ENCODE measurements around the gene WASL.

WASL gene

DNA sequence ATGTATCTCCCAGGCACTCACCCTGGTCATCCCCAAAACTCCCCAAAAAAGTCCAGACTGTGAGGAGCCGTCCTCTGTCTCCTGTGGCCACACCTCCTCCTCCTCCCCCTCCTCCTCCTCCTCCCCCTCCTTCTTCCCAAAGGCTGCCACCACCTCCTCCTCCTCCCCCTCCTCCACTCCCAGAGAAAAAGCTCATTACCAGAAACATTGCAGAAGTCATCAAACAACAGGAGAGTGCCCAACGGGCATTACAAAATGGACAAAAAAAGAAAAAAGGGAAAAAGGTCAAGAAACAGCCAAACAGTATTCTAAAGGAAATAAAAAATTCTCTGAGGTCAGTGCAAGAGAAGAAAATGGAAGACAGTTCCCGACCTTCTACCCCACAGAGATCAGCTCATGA is 86.0 kb downstream of the WASL start:
- TF ChIP-seq TCF12 (IDR thresholded peaks at IDR 0.05; ENCODE audit: low read depth) (no peak), REST (IDR thresholded peaks at IDR 0.05; ENCODE audit: low read depth) (no peak), USF1 (IDR thresholded peaks at IDR 0.05) (no peak), TEAD4 (IDR thresholded peaks at IDR 0.05) (no peak), EGR1 (IDR thresholded peaks at IDR 0.05) (no peak), NFIC (IDR thresholded peaks at IDR 0.05) (no peak), ZBTB7A (IDR thresholded peaks at IDR 0.05; ENCODE audit: low read depth) (no peak), TAF1 (IDR thresholded peaks at IDR 0.05; ENCODE audit: low read depth) (no peak), EP300 (IDR thresholded peaks at IDR 0.05; ENCODE audit: borderline replicate concordance) (no peak), YY1 (IDR thresholded peaks at IDR 0.05; ENCODE audit: low read depth) (no peak), CEBPB (IDR thresholded peaks at IDR 0.05) (no peak), RAD21 (IDR thresholded peaks at IDR 0.05; ENCODE audit: low read depth) (no peak), FOXM1 (IDR thresholded peaks at IDR 0.05; ENCODE audit: borderline replicate concordance, low read depth) (no peak), CREB1 (IDR thresholded peaks at IDR 0.05; ENCODE audit: low read depth) (no peak)
- TF ChIP-seq, protein P1, sequence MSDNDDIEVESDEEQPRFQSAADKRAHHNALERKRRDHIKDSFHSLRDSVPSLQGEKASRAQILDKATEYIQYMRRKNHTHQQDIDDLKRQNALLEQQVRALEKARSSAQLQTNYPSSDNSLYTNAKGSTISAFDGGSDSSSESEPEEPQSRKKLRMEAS (IDR thresholded peaks at IDR 0.05) = no peak

DNA sequence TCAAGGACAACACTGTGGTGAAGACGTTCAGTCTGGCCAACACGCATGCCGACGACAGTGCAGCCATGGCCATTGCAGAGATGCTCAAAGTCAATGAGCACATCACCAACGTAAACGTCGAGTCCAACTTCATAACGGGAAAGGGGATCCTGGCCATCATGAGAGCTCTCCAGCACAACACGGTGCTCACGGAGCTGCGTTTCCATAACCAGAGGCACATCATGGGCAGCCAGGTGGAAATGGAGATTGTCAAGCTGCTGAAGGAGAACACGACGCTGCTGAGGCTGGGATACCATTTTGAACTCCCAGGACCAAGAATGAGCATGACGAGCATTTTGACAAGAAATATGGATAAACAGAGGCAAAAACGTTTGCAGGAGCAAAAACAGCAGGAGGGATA is 86.5 kb downstream of the WASL start:
- no peak for TF ChIP-seq EP300 (IDR thresholded peaks at IDR 0.05; ENCODE audit: borderline replicate concordance)
- no peak for TF ChIP-seq TCF12 (IDR thresholded peaks at IDR 0.05; ENCODE audit: low read depth)
- no peak for TF ChIP-seq FOXM1 (IDR thresholded peaks at IDR 0.05; ENCODE audit: borderline replicate concordance, low read depth)
- TF ChIP-seq, protein P1 (IDR thresholded peaks at IDR 0.05) = no peak
- no peak for TF ChIP-seq USF1 (IDR thresholded peaks at IDR 0.05)
- TF ChIP-seq REST (IDR thresholded peaks at IDR 0.05; ENCODE audit: low read depth) = no peak
- no peak for TF ChIP-seq CEBPB (IDR thresholded peaks at IDR 0.05)
- TF ChIP-seq TEAD4 (IDR thresholded peaks at IDR 0.05) = no peak
- no peak for TF ChIP-seq EGR1 (IDR thresholded peaks at IDR 0.05)

DNA sequence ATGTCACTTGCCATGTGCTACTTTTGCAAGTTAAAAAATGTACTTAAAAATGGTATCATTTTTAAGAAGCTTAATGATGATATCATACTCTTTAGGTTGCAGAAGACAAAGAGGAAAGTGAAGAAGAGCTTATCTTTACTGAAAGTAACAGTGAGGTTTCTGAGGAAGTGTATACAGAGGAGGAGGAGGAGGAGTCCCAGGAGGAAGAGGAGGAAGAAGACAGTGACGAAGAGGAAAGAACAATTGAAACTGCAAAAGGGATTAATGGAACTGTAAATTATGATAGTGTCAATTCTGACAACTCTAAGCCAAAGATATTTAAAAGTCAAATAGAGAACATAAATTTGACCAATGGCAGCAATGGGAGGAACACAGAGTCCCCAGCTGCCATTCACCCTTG is 87.0 kb downstream of the WASL start:
- no peak for TF ChIP-seq USF1 (IDR thresholded peaks at IDR 0.05)
- TF ChIP-seq TAF1 (IDR thresholded peaks at IDR 0.05; ENCODE audit: low read depth) = no peak
- TF ChIP-seq EP300 (IDR thresholded peaks at IDR 0.05; ENCODE audit: borderline replicate concordance) = no peak
- TF ChIP-seq YY1 (IDR thresholded peaks at IDR 0.05; ENCODE audit: low read depth) = no peak
- no peak for TF ChIP-seq TEAD4 (IDR thresholded peaks at IDR 0.05)

DNA sequence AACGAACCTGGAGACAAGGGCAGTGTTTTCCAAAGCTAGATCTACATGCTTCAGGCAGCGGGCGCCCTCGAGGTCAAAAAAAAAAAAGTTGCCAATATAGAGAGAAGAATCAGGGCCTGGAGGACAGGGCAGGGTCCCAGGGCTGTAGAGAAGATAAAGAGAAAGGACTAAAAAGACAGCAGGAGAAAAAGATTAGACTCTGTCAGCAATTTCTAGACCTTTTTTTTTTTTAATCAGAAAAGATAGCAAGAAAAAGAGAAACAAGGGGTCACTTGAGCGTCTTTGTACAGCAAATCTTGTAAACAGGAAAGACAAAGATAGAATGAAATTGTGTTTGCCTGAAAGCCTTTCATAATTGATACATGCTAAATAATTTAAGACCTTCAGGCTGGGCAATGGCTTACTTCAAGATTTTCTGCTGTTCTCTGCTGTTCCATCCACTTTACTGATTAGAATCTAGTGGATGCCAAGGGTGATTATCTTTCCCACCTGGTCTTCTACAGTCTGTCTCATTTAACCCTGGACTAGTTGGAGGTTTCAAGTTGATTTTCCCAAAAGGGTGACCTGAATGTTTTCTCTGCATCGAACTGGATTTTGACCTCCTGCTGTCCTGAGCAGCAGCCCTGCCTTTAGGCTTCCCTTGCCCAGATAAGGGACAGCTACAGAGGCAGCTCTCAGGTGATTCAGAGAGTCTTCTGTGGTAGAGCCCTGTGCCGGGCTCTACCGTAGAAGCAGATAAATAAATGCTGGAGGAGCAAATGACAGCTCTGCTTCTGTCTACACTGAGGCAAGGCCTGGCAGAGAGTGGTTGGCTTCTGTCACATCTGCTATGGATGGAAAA is 88.1 kb downstream of the WASL start:
- no peak for TF ChIP-seq EGR1 (IDR thresholded peaks at IDR 0.05)
- TF ChIP-seq CREB1 (IDR thresholded peaks at IDR 0.05; ENCODE audit: low read depth) = no peak
- no peak for TF ChIP-seq USF1 (IDR thresholded peaks at IDR 0.05)
- TF ChIP-seq, protein P1 (IDR thresholded peaks at IDR 0.05) = no peak
- no peak for TF ChIP-seq TCF12 (IDR thresholded peaks at IDR 0.05; ENCODE audit: low read depth)
- no peak for TF ChIP-seq FOXM1 (IDR thresholded peaks at IDR 0.05; ENCODE audit: borderline replicate concordance, low read depth)
- no peak for TF ChIP-seq RAD21 (IDR thresholded peaks at IDR 0.05; ENCODE audit: low read depth)
- no peak for TF ChIP-seq ZBTB7A (IDR thresholded peaks at IDR 0.05; ENCODE audit: low read depth)
- TF ChIP-seq REST (IDR thresholded peaks at IDR 0.05; ENCODE audit: low read depth) = no peak
- no peak for TF ChIP-seq CEBPB (IDR thresholded peaks at IDR 0.05)
- TF ChIP-seq YY1 (IDR thresholded peaks at IDR 0.05; ENCODE audit: low read depth) = no peak
- no peak for TF ChIP-seq EP300 (IDR thresholded peaks at IDR 0.05; ENCODE audit: borderline replicate concordance)
